HepG2 (cell line): Measurements from ENCODE around the gene MTHFD1L. TPM values are rescaled to one million over a fixed set of nuclear protein-coding genes. Genes with fewer than 3 reads are reported as not detected.

ENCODE experiments used
- ARNT ChIP-seq: fragments of 450-650 bp; IDR thresholded peaks from 2 replicates; pipeline ENCODE4 v1.6.1; 2017
- CCDC6 ChIP-seq: sonication (generic); formaldehyde crosslinking; IDR thresholded peaks from 2 replicates; pipeline ENCODE4 v1.8.1; 2022; ENCODE audit warnings: mild to moderate bottlenecking, missing genetic modification reagents, moderate library complexity
- DPF2 ChIP-seq: sonication (generic); formaldehyde crosslinking; IDR thresholded peaks from 2 replicates; pipeline ENCODE4 v1.4.0; 2020; ENCODE audit warnings: mild to moderate bottlenecking, low read depth, missing genetic modification reagents, borderline replicate concordance
- FIP1L1 ChIP-seq: fragments of 200-400 bp; formaldehyde crosslinking; IDR thresholded peaks from 2 replicates; pipeline ENCODE4 v1.6.1; 2018; ENCODE audit warnings: low read depth, mild to moderate bottlenecking, low read length, moderate library complexity, borderline replicate concordance; ENCODE audit not compliant: insufficient read depth
- FLYWCH1 ChIP-seq: sonication (generic); formaldehyde crosslinking; IDR thresholded peaks from 2 replicates; pipeline ENCODE4 v1.8.1; 2023; ENCODE audit warnings: mild to moderate bottlenecking, missing genetic modification reagents
- FOXC1 ChIP-seq: sonication (generic); formaldehyde crosslinking; IDR thresholded peaks from 2 replicates; pipeline ENCODE4 v1.8.0; 2022; ENCODE audit warnings: mild to moderate bottlenecking, missing genetic modification reagents, borderline replicate concordance
- KDM2A ChIP-seq: sonication (generic); formaldehyde crosslinking; IDR thresholded peaks from 2 replicates; pipeline ENCODE4 v1.4.0; 2020; ENCODE audit warnings: low read depth, missing genetic modification reagents, borderline replicate concordance
- MBD4 ChIP-seq: IDR thresholded peaks from 2 replicates; pipeline ENCODE4 v1.6.1; 2012; ENCODE audit warnings: low read length, inconsistent platforms, borderline replicate concordance
- SKIL ChIP-seq: sonication (generic); formaldehyde crosslinking; IDR thresholded peaks from 2 replicates; pipeline ENCODE4 v1.8.0; 2022; ENCODE audit warnings: missing genetic modification reagents, mild to moderate bottlenecking, moderate library complexity, borderline replicate concordance
- TRAFD1 ChIP-seq: sonication (generic); formaldehyde crosslinking; IDR thresholded peaks from 2 replicates; pipeline ENCODE4 v1.5.1; 2020; ENCODE audit warnings: missing genetic modification reagents, mild to moderate bottlenecking, borderline replicate concordance
- ZBTB33 ChIP-seq: sonication (generic); formaldehyde crosslinking; IDR thresholded peaks from 2 replicates; pipeline ENCODE4 v1.4.0; 2020; ENCODE audit warnings: missing genetic modification reagents
- ZNF34 ChIP-seq: sonication (generic); formaldehyde crosslinking; IDR thresholded peaks from 2 replicates; pipeline ENCODE4 v1.4.0; 2020; ENCODE audit warnings: mild to moderate bottlenecking, missing genetic modification reagents, borderline replicate concordance
- ZNF569 ChIP-seq: sonication (generic); formaldehyde crosslinking; IDR thresholded peaks from 2 replicates; pipeline ENCODE4 v1.5.0; 2020; ENCODE audit warnings: mild to moderate bottlenecking, missing genetic modification reagents, moderate library complexity, borderline replicate concordance
- ZNF772 ChIP-seq: sonication (generic); formaldehyde crosslinking; IDR thresholded peaks from 2 replicates; pipeline ENCODE4 v1.5.0; 2020; ENCODE audit warnings: mild to moderate bottlenecking, missing genetic modification reagents
- polyA plus RNA-seq, 8 experiments: library from polyadenylated mRNA; depleted of rRNA in 3 of 8; stranded (reverse) in 7 of 8; unstranded in 1 of 8; fragments of >200 nt; fragmentation: Illumina TruSeq in 4 of 8; extraction: Trizol in 4 of 8; gene quantifications; 2 replicates each; pipeline versions ENCODE4 v1.2.1 to v1.2.3, GENCODE V29; 2011 to 2016; ENCODE audit warnings: low read depth in 4 of 8, missing spikeins in 1 of 8, mixed read lengths in 1 of 8; ENCODE audit not compliant: insufficient read depth in 1 of 8
- total RNA-seq, 5 experiments: library from RNA; depleted of rRNA; stranded (reverse); fragments of >200 nt; fragmentation: Illumina TruSeq; extraction: Trizol; gene quantifications; 2 replicates each; pipeline ENCODE4 v1.2.3, GENCODE V29; 2016; ENCODE audit warnings: low read depth in 1 of 5
- TF ChIP-seq, protein P1 (sequence below): sonication (generic); formaldehyde crosslinking; IDR thresholded peaks from 2 replicates; pipeline ENCODE4 v1.5.0; 2020; ENCODE audit warnings: missing genetic modification reagents, mild to moderate bottlenecking, borderline replicate concordance
- TF ChIP-seq, protein P2 (sequence below): sonication (generic); IDR thresholded peaks from 2 replicates; pipeline ENCODE4 v1.6.1; 2016; ENCODE audit warnings: low read depth, borderline replicate concordance

MTHFD1L gene
- total and polyA plus RNA-seq, 2 of the 13 experiments (the other 11 are each of a cell fraction or from before 2014, with no cell fraction given), result 24.0 to 39.6 TPM

DNA sequence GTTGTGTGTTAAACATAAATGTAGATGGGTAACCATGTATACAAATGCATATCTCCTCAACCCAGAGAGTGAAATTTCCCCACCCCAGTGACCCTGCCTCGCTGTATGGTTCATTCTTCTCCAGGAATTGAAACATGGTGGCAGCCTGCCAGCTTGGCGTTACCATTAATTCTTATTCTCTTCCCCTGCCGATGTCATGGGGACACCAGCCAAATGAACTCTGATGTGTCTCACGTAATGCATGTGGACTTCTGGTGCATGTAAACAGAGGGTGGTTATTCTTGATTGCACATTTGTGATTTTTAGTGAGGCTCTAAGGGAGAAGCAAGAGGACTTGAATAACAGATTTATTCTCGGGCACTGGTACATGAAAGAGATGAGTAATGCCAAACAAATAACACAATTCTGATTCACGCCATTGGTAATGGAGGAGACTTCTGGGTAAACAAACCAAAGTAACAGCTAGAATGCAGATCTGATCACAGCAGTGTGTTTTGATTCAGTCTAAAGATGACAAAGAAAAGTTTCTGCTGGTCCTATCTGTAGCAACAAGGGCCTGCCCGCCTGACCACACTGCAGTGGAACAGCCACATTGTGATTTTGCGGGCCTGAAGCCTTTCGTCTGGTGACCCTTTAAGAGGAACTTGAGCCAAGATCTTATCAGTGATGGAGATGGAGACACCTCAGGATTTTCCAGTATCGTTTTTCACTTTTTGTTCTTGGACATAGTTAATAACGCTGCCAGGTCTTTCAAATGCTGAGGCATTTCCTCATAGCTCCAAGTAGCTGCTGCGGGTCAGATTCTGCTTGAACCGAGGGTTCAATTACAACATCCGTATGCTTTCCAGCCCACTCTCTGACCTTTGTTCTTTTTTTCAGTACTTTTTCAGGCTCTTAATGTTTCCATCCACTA, 202.4 kb downstream of the MTHFD1L start (continued):
- TF ChIP-seq ZBTB33 (peak; percentile 67), MBD4 (peak; percentile 92; the same call in 1 of the 2 replicates), ARNT (no peak), CCDC6 (CRISPR knock-in tag) (peak; percentile 10; the same call in 1 of the 2 replicates), DPF2 (CRISPR knock-in tag) (peak; percentile 52), ZNF772 (CRISPR knock-in tag) (no peak; the same call in 1 of the 2 replicates), FOXC1 (CRISPR knock-in tag) (peak; percentile 88; the same call in 1 of the 2 replicates), ZNF569 (CRISPR knock-in tag) (0 out of 2 replicates have a peak, but pooled peaks have one; percentile 66), ZNF34 (CRISPR knock-in tag) (no peak), SKIL (CRISPR knock-in tag) (no peak; the same call in 1 of the 2 replicates), KDM2A (CRISPR knock-in tag) (no peak; the same call in none of the 2 replicates), TRAFD1 (CRISPR knock-in tag) (no peak), FIP1L1 (no peak), FLYWCH1 (CRISPR knock-in tag) (no peak)
- TF ChIP-seq, protein P1, sequence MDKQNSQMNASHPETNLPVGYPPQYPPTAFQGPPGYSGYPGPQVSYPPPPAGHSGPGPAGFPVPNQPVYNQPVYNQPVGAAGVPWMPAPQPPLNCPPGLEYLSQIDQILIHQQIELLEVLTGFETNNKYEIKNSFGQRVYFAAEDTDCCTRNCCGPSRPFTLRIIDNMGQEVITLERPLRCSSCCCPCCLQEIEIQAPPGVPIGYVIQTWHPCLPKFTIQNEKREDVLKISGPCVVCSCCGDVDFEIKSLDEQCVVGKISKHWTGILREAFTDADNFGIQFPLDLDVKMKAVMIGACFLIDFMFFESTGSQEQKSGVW (CRISPR knock-in tag), result no peak; the same call in 1 of the 2 replicates
- TF ChIP-seq, protein P2, sequence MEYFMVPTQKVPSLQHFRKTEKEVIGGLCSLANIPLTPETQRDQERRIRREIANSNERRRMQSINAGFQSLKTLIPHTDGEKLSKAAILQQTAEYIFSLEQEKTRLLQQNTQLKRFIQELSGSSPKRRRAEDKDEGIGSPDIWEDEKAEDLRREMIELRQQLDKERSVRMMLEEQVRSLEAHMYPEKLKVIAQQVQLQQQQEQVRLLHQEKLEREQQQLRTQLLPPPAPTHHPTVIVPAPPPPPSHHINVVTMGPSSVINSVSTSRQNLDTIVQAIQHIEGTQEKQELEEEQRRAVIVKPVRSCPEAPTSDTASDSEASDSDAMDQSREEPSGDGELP, result peak; percentile 6; the same call in 1 of the 2 replicates
